HFFc6 (cell line): ENCODE measurements around the gene NPM1. TPM values are rescaled to one million over a fixed set of nuclear protein-coding genes. Genes with fewer than 3 reads are reported as not detected.

Experiments used
- DNase-seq: peaks from one replicate; pipeline ENCODE4 v3.0.0-alpha.2; 2018
- H3K27ac Mint-ChIP-seq: 2 replicates; pipeline ENCODE4 v1.8.0; 2020; ENCODE audit warnings: mild to moderate bottlenecking, mixed read lengths
- H3K27me3 Mint-ChIP-seq: 2 replicates; pipeline ENCODE4 v1.8.0; 2021; ENCODE audit warnings: mild to moderate bottlenecking, moderate library complexity, mixed read lengths; ENCODE audit not compliant: insufficient read depth
- H3K36me3 Mint-ChIP-seq: 2 replicates; pipeline ENCODE4 v1.8.0; 2021; ENCODE audit warnings: low read depth, mixed read lengths
- H3K4me1 Mint-ChIP-seq: 2 replicates; pipeline ENCODE4 v1.8.0; 2020; ENCODE audit warnings: low read depth, mixed read lengths
- H3K4me3 Mint-ChIP-seq: 2 replicates; pipeline ENCODE4 v1.8.0; 2020; ENCODE audit warnings: mild to moderate bottlenecking, moderate library complexity, mixed read lengths
- H3K9me3 Mint-ChIP-seq: 2 replicates; pipeline ENCODE4 v1.8.0; 2020; ENCODE audit warnings: mild to moderate bottlenecking, mixed read lengths
- total RNA-seq, 6 experiments: library from RNA; stranded (reverse); fragmentation: NEBNext Ultra II Directional; extraction: Animal tissue kit (Norgen Biotek cat#: 25700); gene quantifications; 2 replicates in 1 of 6; 3 replicates in 5 of 6; pipeline ENCODE4 v1.2.3, GENCODE V29; 2021
- TF ChIP-seq, protein P1 (sequence below): fragments of 200-600 bp; sonication (generic); IDR thresholded peaks from 2 replicates; pipeline ENCODE4 v1.5.0; 2021; ENCODE audit warnings: antibody characterized with exemption, mild to moderate bottlenecking

NPM1 gene
- total RNA-seq, 6 experiments from 2014 or later = 1,557 to 2,328 (median 1,897) TPM

GRCh38 chr5:171425596-171426244, 38.1 kb downstream of the NPM1 start:
- H3K27me3 Mint-ChIP-seq = peaks cover 2% of the 10 kb centered on the region
- TF ChIP-seq, protein P1, sequence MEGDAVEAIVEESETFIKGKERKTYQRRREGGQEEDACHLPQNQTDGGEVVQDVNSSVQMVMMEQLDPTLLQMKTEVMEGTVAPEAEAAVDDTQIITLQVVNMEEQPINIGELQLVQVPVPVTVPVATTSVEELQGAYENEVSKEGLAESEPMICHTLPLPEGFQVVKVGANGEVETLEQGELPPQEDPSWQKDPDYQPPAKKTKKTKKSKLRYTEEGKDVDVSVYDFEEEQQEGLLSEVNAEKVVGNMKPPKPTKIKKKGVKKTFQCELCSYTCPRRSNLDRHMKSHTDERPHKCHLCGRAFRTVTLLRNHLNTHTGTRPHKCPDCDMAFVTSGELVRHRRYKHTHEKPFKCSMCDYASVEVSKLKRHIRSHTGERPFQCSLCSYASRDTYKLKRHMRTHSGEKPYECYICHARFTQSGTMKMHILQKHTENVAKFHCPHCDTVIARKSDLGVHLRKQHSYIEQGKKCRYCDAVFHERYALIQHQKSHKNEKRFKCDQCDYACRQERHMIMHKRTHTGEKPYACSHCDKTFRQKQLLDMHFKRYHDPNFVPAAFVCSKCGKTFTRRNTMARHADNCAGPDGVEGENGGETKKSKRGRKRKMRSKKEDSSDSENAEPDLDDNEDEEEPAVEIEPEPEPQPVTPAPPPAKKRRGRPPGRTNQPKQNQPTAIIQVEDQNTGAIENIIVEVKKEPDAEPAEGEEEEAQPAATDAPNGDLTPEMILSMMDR = no peak
- no peaks in the 10 kb centered on the region for H3K36me3 Mint-ChIP-seq
- H3K9me3 Mint-ChIP-seq = no peaks in the 10 kb centered on the region
- H3K4me1 Mint-ChIP-seq = peaks cover 6% of the 10 kb centered on the region
- no peak overlapping the region for H3K4me3 Mint-ChIP-seq
- H3K27ac Mint-ChIP-seq = no peak overlapping the region
- no peak for DNase-seq

DNA sequence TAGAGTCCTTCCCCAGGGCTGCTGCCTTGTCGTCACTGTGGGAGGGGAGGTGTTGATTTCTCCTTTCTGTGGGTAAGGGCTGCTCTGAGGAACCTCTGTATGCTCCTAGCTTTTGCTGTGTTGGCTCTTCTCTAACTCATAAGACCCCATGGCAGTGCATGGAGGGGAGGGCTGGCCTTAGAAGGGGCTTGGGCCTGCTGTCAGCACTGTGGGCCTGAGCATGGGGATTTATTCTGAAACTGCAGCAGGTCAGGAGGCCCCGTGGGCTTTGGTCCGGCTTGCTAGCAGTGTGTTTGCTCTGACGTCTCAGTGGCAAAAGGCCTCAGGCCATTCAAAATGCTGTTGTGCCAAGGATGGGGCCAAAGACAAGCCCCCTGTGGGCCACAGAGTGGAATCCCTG, 38.6 kb downstream of the NPM1 start:
- Mint-ChIP-seq H3K4me1 (peaks cover under 1% of the 10 kb centered on the region), H3K27ac (no peak overlapping the region), H3K36me3 (no peaks in the 10 kb centered on the region), H3K4me3 (no peak overlapping the region), H3K27me3 (peaks cover 4% of the 10 kb centered on the region), H3K9me3 (no peaks in the 10 kb centered on the region)
- DNase-seq = no peak
- TF ChIP-seq, protein P1 = no peak

GRCh38 chr5:171426680-171427079, 39.0 kb downstream of the NPM1 start:
- peaks cover 4% of the 10 kb centered on the region for H3K27me3 Mint-ChIP-seq
- no peaks in the 10 kb centered on the region for H3K9me3 Mint-ChIP-seq
- DNase-seq = no peak
- TF ChIP-seq, protein P1 = no peak
- H3K4me3 Mint-ChIP-seq = no peak overlapping the region
- no peak overlapping the region for H3K27ac Mint-ChIP-seq
- no peaks in the 10 kb centered on the region for H3K36me3 Mint-ChIP-seq
- H3K4me1 Mint-ChIP-seq = no peaks in the 10 kb centered on the region

- peaks cover 4% of the 10 kb centered on the region for H3K27me3 Mint-ChIP-seq
- no peaks in the 10 kb centered on the region for H3K4me1 Mint-ChIP-seq
- H3K4me3 Mint-ChIP-seq = no peak overlapping the region
- H3K9me3 Mint-ChIP-seq = no peaks in the 10 kb centered on the region
- TF ChIP-seq, protein P1 = no peak
- DNase-seq = no peak
- no peaks in the 10 kb centered on the region for H3K36me3 Mint-ChIP-seq
- H3K27ac Mint-ChIP-seq = no peak overlapping the region
Observed at GRCh38 chr5:171427318-171428167, 39.9 kb downstream of the NPM1 start.

- DNase-seq = no peak
- H3K4me3 Mint-ChIP-seq = no peak overlapping the region
- peaks cover 4% of the 10 kb centered on the region for H3K27me3 Mint-ChIP-seq
Observed at GRCh38 chr5:171428168-171428696, 40.6 kb downstream of the NPM1 start.

More at GRCh38 chr5:171428168-171428696, 40.6 kb downstream of the NPM1 start:
- no peak overlapping the region for H3K27ac Mint-ChIP-seq
- H3K9me3 Mint-ChIP-seq = no peaks in the 10 kb centered on the region
- no peaks in the 10 kb centered on the region for H3K36me3 Mint-ChIP-seq
- no peaks in the 10 kb centered on the region for H3K4me1 Mint-ChIP-seq
- TF ChIP-seq, protein P1 = no peak
